Measurements from ENCODE around the gene IGF1. TPM values are rescaled to one million over a fixed set of nuclear protein-coding genes. Genes with fewer than 3 reads are reported as not detected.

IGF1 gene
- total RNA-seq, 6 experiments from 2014 or later = 18.9 to 115 (median 59.2) TPM

- 50% methylated on average over 1 of the region's 1 CpG for WGBS (ENCODE audit: insufficient coverage, low coverage, low lambda C conversion rate, missing lambda C conversion rate)
These were observed 47.1 kb downstream of the IGF1 start for GRCh38 chr12:102433304-102433703.

GRCh38 chr12:102430661-102431060, 49.7 kb downstream of the IGF1 start:
- intact Hi-C loops (cut with DNase I) = no loop called here
- ATAC-seq = no peak

More at GRCh38 chr12:102433304-102433703, 47.1 kb downstream of the IGF1 start:
- no peak for ATAC-seq
- H3K4me1 ChIP-seq = peaks cover 0 to 15% (median 0%) of the 10 kb centered on the region in 4 donors
- H3K9me3 ChIP-seq = no peaks in the 10 kb centered on the region
- H3K36me3 ChIP-seq = no peaks in the 10 kb centered on the region
- TF ChIP-seq CTCF (IDR thresholded peaks at IDR 0.05) = no peak
- TF ChIP-seq POLR2A (IDR thresholded peaks at IDR 0.05) = no peak
- H3K27me3 ChIP-seq = no peaks in the 10 kb centered on the region
- DNase-seq = no peak
- H3K27ac ChIP-seq = no peak overlapping the region
- intact Hi-C loops (cut with DNase I) = no loop called here
- no peak overlapping the region for H3K4me3 ChIP-seq

GRCh38 chr12:102429211-102430154, 50.9 kb downstream of the IGF1 start:
- ATAC-seq = no peak
- Histone ChIP-seq H3K27me3 (no peaks in the 10 kb centered on the region), H3K27ac (peak overlapping the region in 1 of 3 donors; percentile 17), H3K4me3 (no peak overlapping the region), H3K36me3 (no peaks in the 10 kb centered on the region), H3K9me3 (no peaks in the 10 kb centered on the region), H3K4me1 (peaks cover 0 to 47% (median 14%) of the 10 kb centered on the region in 4 donors)
- intact Hi-C loops (cut with DNase I) = no loop called here
- TF ChIP-seq POLR2A (IDR thresholded peaks at IDR 0.05) = no peak
- no peak for TF ChIP-seq CTCF (IDR thresholded peaks at IDR 0.05)
- 65% methylated on average over 3 of the region's 3 CpGs for WGBS (ENCODE audit: insufficient coverage, low coverage, low lambda C conversion rate, missing lambda C conversion rate)
- DNase-seq = no peak

More at GRCh38 chr12:102430661-102431060, 49.7 kb downstream of the IGF1 start:
- Histone ChIP-seq H3K4me3 (no peak overlapping the region), H3K27ac (no peak overlapping the region), H3K9me3 (no peaks in the 10 kb centered on the region), H3K36me3 (no peaks in the 10 kb centered on the region), H3K27me3 (no peaks in the 10 kb centered on the region), H3K4me1 (peaks cover 0 to 38% (median 10%) of the 10 kb centered on the region in 4 donors)
- no peak for DNase-seq
- TF ChIP-seq CTCF (IDR thresholded peaks at IDR 0.05) (no peak), POLR2A (IDR thresholded peaks at IDR 0.05) (no peak)
- WGBS (ENCODE audit: insufficient coverage, low coverage, low lambda C conversion rate, missing lambda C conversion rate) = 65% methylated on average over 3 of the region's 3 CpGs

- ATAC-seq (peak; percentile 4 to 48 (median 26)), DNase-seq (peak in 1 of 3 donors; percentile 70)
- intact Hi-C loops (cut with DNase I) = no loop called here
- Histone ChIP-seq H3K36me3 (no peaks in the 10 kb centered on the region), H3K9me3 (no peaks in the 10 kb centered on the region), H3K4me1 (peaks cover 0 to 63% (median 25%) of the 10 kb centered on the region in 4 donors), H3K4me3 (no peak overlapping the region), H3K27ac (peak overlapping the region in 1 of 3 donors; percentile 91), H3K27me3 (no peaks in the 10 kb centered on the region)
- TF ChIP-seq POLR2A (IDR thresholded peaks at IDR 0.05) (no peak), CTCF (IDR thresholded peaks at IDR 0.05) (no peak)
- WGBS (ENCODE audit: insufficient coverage, low coverage, low lambda C conversion rate, missing lambda C conversion rate) = 68% methylated on average over 4 of the region's 7 CpGs
These were observed 52.8 kb downstream of the IGF1 start for GRCh38 chr12:102427543-102427941.
